ENCODE data around the gene CDK6. TPM values are rescaled to one million over a fixed set of nuclear protein-coding genes. Genes with fewer than 3 reads are reported as not detected.
"Not testable (repeated sequence)": the region's sequence is repeated elsewhere in the genome, so short reads cannot be mapped to it uniquely, and the experiment has no call there.

Gene CDK6
- total RNA-seq, 6 experiments from 2014 or later: 6.9 to 23.7 (median 17.0) TPM

DNA sequence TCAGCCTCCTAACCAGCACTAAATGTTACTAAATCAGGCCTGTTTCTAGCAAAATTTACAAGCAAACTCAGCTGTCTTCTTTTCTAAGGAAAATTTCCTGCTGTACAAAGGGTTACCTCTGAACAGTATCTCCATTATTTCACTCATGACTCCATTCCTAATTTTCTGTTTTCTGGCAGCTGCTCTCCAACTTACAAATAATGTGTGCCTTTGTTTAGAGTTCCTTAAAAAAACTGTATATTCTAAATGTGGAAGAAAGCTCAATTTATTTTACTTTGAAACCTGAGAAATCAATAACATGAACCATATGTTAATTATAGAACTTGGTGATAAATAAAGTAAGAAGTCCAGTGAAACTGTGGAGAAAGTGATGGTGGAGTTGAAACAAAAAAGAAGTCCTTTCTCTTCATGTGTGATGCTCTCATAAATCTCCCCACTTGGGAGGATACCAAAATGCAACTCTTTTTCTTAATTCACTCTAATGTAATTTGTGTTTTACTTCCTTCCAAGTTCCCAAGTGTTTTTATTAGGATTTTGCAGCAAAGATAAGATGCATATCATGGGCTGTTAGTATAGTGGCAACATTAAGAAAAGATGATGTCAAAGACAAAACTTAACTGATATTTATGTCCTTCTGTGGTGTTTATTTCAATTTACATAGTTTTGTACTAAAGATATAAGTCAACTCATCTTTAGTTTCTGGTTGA is 74.8 kb downstream of the CDK6 start:
- Histone ChIP-seq H3K4me1 (peaks cover 0 to 2% (median under 1%) of the 10 kb centered on the region in 4 donors), H3K9me3 (no peaks in the 10 kb centered on the region), H3K4me3 (no peak overlapping the region), H3K27me3 (no peaks in the 10 kb centered on the region), H3K36me3 (no peaks in the 10 kb centered on the region), H3K27ac (no peak overlapping the region)
- DNase-seq: no peak
- intact Hi-C loops (cut with DNase I): no loop called here
- ATAC-seq: no peak
- TF ChIP-seq, protein P1, sequence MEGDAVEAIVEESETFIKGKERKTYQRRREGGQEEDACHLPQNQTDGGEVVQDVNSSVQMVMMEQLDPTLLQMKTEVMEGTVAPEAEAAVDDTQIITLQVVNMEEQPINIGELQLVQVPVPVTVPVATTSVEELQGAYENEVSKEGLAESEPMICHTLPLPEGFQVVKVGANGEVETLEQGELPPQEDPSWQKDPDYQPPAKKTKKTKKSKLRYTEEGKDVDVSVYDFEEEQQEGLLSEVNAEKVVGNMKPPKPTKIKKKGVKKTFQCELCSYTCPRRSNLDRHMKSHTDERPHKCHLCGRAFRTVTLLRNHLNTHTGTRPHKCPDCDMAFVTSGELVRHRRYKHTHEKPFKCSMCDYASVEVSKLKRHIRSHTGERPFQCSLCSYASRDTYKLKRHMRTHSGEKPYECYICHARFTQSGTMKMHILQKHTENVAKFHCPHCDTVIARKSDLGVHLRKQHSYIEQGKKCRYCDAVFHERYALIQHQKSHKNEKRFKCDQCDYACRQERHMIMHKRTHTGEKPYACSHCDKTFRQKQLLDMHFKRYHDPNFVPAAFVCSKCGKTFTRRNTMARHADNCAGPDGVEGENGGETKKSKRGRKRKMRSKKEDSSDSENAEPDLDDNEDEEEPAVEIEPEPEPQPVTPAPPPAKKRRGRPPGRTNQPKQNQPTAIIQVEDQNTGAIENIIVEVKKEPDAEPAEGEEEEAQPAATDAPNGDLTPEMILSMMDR (IDR thresholded peaks at IDR 0.05): no peak
- TF ChIP-seq POLR2A (IDR thresholded peaks at IDR 0.05): no peak

DNA sequence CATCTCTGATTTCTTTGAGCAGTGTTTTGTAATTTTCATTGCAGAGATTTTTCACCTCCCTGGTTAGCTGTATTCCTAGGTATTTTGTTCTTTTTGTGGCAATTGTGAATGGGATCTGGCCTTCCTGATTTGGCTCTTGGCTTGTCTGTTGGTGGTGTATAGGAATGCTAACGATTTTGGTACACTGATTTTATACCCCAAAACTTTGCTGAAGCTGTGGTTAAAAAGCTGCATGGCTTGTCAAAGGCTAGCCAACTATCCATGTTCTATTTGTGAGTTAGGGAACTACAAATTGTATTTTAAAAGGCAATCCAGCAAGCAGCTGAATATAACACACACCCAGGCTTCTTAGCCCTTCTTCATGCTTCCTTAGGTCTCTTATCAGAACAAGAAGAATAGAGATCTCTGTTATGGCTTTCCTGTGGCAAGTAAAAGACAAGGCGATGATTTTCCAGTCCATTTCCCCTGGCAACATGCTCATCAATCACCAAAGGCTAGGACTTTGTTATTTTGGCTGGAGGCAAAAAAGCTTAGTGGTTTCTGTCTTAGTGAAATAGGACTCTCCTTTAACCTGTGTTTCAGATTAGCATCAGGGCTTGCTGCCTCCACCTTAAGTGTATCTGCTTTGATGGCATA is 77.5 kb downstream of the CDK6 start:
- TF ChIP-seq, protein P1 (IDR thresholded peaks at IDR 0.05): no peak
- TF ChIP-seq POLR2A (IDR thresholded peaks at IDR 0.05): no peak
- Histone ChIP-seq H3K9me3 (no peaks in the 10 kb centered on the region), H3K4me3 (no peak overlapping the region), H3K4me1 (no peaks in the 10 kb centered on the region), H3K27me3 (no peaks in the 10 kb centered on the region), H3K36me3 (no peaks in the 10 kb centered on the region), H3K27ac (no peak overlapping the region)
- intact Hi-C loops (cut with DNase I): no loop called here
- WGBS (ENCODE audit: insufficient coverage, low coverage, low lambda C conversion rate, missing lambda C conversion rate): 90% methylated on average over 2 of the region's 2 CpGs
- ATAC-seq (no peak), DNase-seq (no peak)

GRCh38 chr7:92757311-92757910 is 79.0 kb downstream of the CDK6 start:
- intact Hi-C loops (cut with DNase I); H3K27ac ChIP-seq; DNase-seq; H3K4me3 ChIP-seq; H3K4me1 ChIP-seq; H3K36me3 ChIP-seq; ATAC-seq; H3K27me3 ChIP-seq; H3K9me3 ChIP-seq: not testable (repeated sequence)
- 81% methylated on average over 3 of the region's 3 CpGs for WGBS (ENCODE audit: insufficient coverage, low coverage, low lambda C conversion rate, missing lambda C conversion rate)

GRCh38 chr7:92755680-92756079 is 80.7 kb downstream of the CDK6 start:
- ATAC-seq (no peak), DNase-seq (no peak)
- no peak overlapping the region for H3K27ac ChIP-seq
- intact Hi-C loops (cut with DNase I): no loop called here
- H3K27me3 ChIP-seq: no peaks in the 10 kb centered on the region
- H3K9me3 ChIP-seq: no peaks in the 10 kb centered on the region
- WGBS (ENCODE audit: insufficient coverage, low coverage, low lambda C conversion rate, missing lambda C conversion rate): 67% methylated on average over 4 of the region's 4 CpGs
- TF ChIP-seq, protein P1 (IDR thresholded peaks at IDR 0.05): no peak
- TF ChIP-seq POLR2A (IDR thresholded peaks at IDR 0.05): no peak
- H3K4me3 ChIP-seq: no peak overlapping the region
- H3K36me3 ChIP-seq: no peaks in the 10 kb centered on the region
- peaks cover 0 to 9% (median 4%) of the 10 kb centered on the region in 4 donors for H3K4me1 ChIP-seq

- 74% methylated on average over 8 of the region's 9 CpGs for WGBS (ENCODE audit: insufficient coverage, low coverage, low lambda C conversion rate, missing lambda C conversion rate)
- TF ChIP-seq, protein P1 (IDR thresholded peaks at IDR 0.05): no peak
- TF ChIP-seq POLR2A (IDR thresholded peaks at IDR 0.05): no peak
- intact Hi-C loops (cut with DNase I): no loop called here
- Histone ChIP-seq H3K4me1 (peaks cover 0 to 12% (median 5%) of the 10 kb centered on the region in 4 donors), H3K36me3 (no peaks in the 10 kb centered on the region), H3K4me3 (no peak overlapping the region), H3K27me3 (no peaks in the 10 kb centered on the region), H3K9me3 (no peaks in the 10 kb centered on the region), H3K27ac (no peak overlapping the region)
- ATAC-seq (no peak), DNase-seq (no peak)
These were observed 81.3 kb downstream of the CDK6 start for GRCh38 chr7:92754919-92755581.

Measured in right lobe of liver (tissue), 6 donors.